Neural crest cell (in vitro differentiated cells): ENCODE results near the gene MKRN2. TPM values are rescaled to one million over a fixed set of nuclear protein-coding genes. Genes with fewer than 3 reads are reported as not detected.

Source experiments
- DNase-seq: peaks from one replicate; pipeline ENCODE4 v3.0.0; 2021; ENCODE audit warnings: low read depth, mixed read lengths, low spot score
- H3K27ac Mint-ChIP-seq: one replicate; pipeline ENCODE4 v1.8.0; 2021; ENCODE audit warnings: mild to moderate bottlenecking, mixed read lengths; ENCODE audit not compliant: unreplicated experiment
- H3K27me3 Mint-ChIP-seq: 2 replicates; pipeline ENCODE4 v1.8.0; 2021; ENCODE audit warnings: low read depth, mild to moderate bottlenecking, mixed read lengths
- H3K36me3 Mint-ChIP-seq: 2 replicates; pipeline ENCODE4 v1.8.0; 2021; ENCODE audit warnings: low read depth, mild to moderate bottlenecking, mixed read lengths
- H3K4me1 Mint-ChIP-seq: 2 replicates; pipeline ENCODE4 v1.8.0; 2021; ENCODE audit warnings: mixed read lengths
- H3K4me3 Mint-ChIP-seq: one replicate; pipeline ENCODE4 v1.8.0; 2021; ENCODE audit warnings: mild to moderate bottlenecking, mixed read lengths
- H3K9me3 Mint-ChIP-seq: 2 replicates; pipeline ENCODE4 v1.8.0; 2021; ENCODE audit warnings: mixed read lengths
- long read RNA-seq: library from polyadenylated mRNA; unstranded; transcript quantifications from one replicate; pipeline ENCODE4 v2.0.0, GENCODE V29; 2020
- total RNA-seq: library from RNA; stranded (reverse); gene quantifications from 2 replicates; pipeline ENCODE4 v1.2.1, GENCODE V29; 2021
- TF ChIP-seq, protein P1 (sequence below): fragments of 200-600 bp; sonication (generic); conservative IDR thresholded peaks from 2 replicates; pipeline ENCODE4 v1.5.0; 2021; ENCODE audit warnings: antibody characterized with exemption, mild to moderate bottlenecking

The MKRN2 gene, protein sequence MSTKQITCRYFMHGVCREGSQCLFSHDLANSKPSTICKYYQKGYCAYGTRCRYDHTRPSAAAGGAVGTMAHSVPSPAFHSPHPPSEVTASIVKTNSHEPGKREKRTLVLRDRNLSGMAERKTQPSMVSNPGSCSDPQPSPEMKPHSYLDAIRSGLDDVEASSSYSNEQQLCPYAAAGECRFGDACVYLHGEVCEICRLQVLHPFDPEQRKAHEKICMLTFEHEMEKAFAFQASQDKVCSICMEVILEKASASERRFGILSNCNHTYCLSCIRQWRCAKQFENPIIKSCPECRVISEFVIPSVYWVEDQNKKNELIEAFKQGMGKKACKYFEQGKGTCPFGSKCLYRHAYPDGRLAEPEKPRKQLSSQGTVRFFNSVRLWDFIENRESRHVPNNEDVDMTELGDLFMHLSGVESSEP
- 25.8 and 27.2 TPM in 2 replicates for total RNA-seq
- long read RNA-seq, transcript MKRN2-201 (8 exons, 2,848 nt) = major isoform, 140 of 159 reads
- long read RNA-seq, partial matches to known transcripts = 7 of 159 reads
- long read RNA-seq, other reads (novel, unspliced or antisense) = 6 of 159 reads

DNA sequence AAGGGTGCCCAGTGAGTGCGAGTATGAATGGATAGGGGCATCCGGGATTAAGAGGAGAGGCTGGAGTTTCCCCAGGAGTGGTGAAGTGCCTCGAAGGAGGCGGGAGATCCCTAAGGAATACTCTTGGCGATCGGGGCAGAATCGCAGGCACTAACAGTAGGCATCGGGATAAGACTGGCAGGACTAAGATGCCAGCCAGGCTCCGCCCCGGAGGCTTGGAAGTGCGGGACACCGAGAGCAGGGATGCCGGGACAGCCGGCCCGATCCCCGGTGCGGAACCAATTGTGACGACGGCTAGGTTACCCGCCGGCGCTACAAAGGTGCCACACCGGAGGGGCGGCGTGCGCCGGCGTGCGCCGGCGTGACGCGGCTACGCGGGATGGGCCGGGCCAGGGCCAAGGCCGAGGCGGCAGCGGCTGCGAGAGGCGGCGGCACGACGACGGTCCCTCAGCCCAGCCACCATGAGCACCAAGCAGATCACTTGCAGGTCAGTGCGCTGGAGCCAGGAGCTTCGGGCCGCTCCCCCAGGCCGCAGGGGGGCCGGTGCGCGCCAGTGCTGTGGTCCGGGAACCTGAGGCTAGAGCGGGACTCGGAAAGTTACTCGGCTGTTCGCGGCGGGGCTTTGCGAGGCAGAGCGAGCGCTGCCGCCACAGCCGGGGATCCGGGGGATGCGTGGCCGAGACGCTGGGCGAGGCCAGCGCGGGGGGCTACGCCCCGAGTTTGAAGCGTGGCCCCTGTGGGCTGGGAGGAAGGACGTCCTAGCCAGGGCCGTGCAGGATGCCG lies at the start of gene MKRN2:
Gene MKRN2 (plus strand): TSS at position 398 of the 783 bp plus-strand sequence. CDS start 64 bp downstream, at position 462.
- Mint-ChIP-seq H3K9me3 (no peaks in the 10 kb centered on the region), H3K4me1 (peaks cover 41% of the 10 kb centered on the region), H3K36me3 (no peaks in the 10 kb centered on the region), H3K4me3 (peak within 1 kb of the TSS; percentile 89), H3K27me3 (peaks cover 17% of the 10 kb centered on the region), H3K27ac (peak within 1 kb of the TSS; percentile 88)
- TF ChIP-seq, protein P1, sequence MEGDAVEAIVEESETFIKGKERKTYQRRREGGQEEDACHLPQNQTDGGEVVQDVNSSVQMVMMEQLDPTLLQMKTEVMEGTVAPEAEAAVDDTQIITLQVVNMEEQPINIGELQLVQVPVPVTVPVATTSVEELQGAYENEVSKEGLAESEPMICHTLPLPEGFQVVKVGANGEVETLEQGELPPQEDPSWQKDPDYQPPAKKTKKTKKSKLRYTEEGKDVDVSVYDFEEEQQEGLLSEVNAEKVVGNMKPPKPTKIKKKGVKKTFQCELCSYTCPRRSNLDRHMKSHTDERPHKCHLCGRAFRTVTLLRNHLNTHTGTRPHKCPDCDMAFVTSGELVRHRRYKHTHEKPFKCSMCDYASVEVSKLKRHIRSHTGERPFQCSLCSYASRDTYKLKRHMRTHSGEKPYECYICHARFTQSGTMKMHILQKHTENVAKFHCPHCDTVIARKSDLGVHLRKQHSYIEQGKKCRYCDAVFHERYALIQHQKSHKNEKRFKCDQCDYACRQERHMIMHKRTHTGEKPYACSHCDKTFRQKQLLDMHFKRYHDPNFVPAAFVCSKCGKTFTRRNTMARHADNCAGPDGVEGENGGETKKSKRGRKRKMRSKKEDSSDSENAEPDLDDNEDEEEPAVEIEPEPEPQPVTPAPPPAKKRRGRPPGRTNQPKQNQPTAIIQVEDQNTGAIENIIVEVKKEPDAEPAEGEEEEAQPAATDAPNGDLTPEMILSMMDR = no peak
- peak; percentile 85 for DNase-seq

DNA sequence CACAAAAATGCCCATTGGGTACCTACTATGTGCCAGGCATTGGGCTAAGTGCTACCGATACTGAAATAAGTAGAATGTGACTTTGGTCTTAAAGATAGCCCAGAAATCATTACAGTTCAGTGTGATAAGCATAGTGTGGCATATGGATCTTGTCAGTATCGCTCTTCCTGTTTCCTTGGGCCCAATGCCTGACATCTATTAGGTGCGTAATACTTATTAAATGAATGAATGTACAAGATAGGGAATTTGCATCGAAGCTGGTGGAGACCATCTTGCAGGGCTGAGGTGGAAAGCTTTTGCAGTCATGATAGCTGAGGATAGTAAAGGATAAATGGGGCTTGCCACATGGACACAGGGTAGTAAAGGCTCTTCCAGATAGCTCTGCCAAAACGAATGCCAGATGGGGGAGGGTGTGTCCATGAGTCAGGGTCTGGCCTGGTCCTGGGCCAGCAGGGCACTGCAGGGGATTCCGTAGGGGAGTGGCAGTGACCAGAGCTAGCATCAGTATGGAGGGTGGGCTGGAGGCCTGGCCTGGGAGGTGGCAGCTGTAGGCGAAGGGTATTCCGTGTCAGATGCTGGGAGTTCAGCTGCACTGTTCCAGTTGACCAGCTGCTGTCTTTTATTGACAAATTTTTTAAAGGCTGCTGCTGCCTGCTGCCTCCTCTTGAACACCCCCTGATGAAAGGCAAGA lies 49.2 kb upstream of the MKRN2 start:
- Mint-ChIP-seq H3K9me3 (no peaks in the 10 kb centered on the region), H3K27ac (no peak overlapping the region), H3K4me1 (no peaks in the 10 kb centered on the region), H3K4me3 (no peak overlapping the region), H3K27me3 (no peaks in the 10 kb centered on the region), H3K36me3 (peaks cover 3% of the 10 kb centered on the region)
- TF ChIP-seq, protein P1 = no peak
- DNase-seq = no peak

DNA sequence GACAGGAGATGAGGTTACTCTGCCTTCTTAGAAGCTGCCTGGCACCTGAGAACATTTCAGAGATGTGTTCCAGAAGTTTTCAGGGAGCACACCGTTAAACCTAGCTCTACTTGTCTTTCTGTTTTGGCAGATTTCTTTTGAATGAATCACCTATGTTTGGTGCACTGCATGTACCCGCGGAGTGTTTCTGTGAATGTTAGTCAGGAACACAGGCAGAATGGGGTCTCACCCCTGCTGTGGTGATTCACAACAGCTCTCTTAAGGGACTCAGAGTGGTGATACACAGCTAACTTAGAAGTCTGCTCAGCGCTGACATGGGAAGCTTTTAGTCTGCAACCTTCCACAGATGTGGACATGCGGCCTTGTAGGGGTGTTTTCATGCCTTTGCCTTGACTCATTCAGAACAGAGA lies 48.6 kb upstream of the MKRN2 start:
- Mint-ChIP-seq H3K27me3 (no peaks in the 10 kb centered on the region), H3K27ac (no peak overlapping the region), H3K9me3 (no peaks in the 10 kb centered on the region), H3K4me3 (no peak overlapping the region), H3K36me3 (peaks cover 3% of the 10 kb centered on the region), H3K4me1 (no peaks in the 10 kb centered on the region)
- TF ChIP-seq, protein P1 = no peak
- no peak for DNase-seq

DNA sequence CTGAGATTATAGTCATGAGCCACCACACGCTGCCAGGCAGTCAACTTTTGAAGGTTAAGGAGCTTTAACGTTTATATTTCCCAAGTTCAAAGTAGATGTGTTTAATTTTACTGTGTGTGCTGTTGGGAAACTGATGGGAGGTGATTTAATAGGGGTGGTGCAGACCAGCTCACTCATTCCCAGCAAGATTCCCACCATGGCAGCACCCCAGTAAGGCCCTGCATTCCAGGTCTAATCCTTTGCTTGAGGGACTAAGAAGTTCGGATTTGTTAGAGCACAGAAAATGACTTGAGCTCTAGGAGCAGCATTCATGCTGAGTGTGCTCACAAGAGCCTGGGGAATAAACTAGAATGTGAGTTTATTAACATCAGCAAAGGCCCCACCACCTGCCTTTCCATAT lies 47.4 kb upstream of the MKRN2 start:
- Mint-ChIP-seq H3K27ac (no peak overlapping the region), H3K4me1 (no peaks in the 10 kb centered on the region), H3K36me3 (peaks cover 8% of the 10 kb centered on the region), H3K27me3 (no peaks in the 10 kb centered on the region), H3K9me3 (no peaks in the 10 kb centered on the region), H3K4me3 (no peak overlapping the region)
- no peak for DNase-seq
- TF ChIP-seq, protein P1 = no peak

DNA sequence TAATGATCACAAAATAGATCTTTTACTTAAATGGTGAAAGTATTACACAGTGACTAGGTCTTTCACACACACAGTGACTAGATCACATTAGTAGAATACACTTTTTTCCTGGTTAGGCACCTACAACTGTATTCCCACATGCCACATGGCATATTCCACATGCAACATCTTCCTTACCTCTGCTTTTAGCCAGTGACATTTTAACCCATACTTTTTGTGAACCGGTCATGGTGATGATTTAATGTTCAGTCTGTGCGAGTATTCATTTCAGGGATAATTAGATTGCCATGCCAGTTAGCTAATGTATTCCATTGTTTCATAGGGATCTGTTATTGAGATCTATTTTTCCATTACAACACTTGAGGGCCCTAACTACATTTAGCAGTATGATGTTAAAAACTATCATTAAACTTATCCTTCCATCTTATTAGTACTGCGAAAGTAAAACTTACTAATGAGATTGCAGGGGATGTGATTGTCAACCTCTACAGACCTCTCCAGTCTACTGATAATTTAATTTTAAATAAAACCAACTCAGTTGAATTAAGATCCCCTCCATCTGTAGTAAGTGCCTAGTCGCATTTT lies 44.3 kb upstream of the MKRN2 start:
- Mint-ChIP-seq H3K27me3 (no peaks in the 10 kb centered on the region), H3K4me1 (no peaks in the 10 kb centered on the region), H3K9me3 (no peaks in the 10 kb centered on the region), H3K4me3 (no peak overlapping the region), H3K27ac (no peak overlapping the region), H3K36me3 (peaks cover 5% of the 10 kb centered on the region)
- DNase-seq = no peak
- TF ChIP-seq, protein P1 = no peak
